Measurements from ENCODE around the gene EPHA4.

- TF ChIP-seq CTCF (conservative IDR thresholded peaks at IDR 0.05; ENCODE audit: low read length): no peak
- no peak for TF ChIP-seq EZH2phosphoT487 (IDR thresholded peaks at IDR 0.05; ENCODE audit: borderline replicate concordance, low read depth, low read length)
These were observed 38.8 kb downstream of the EPHA4 start for GRCh38 chr2:221533299-221533698.
